Loucy (cell line): Measurements from ENCODE around the gene TTC13.

ENCODE experiments used
- H2AFZ ChIP-seq: fragments of 200-600 bp; sonication (generic); 2 replicates; pipeline ENCODE4 v1.6.0; 2016; ENCODE audit warnings: antibody characterized with exemption, mild to moderate bottlenecking, low read length, moderate library complexity
- H3F3A ChIP-seq: fragments of 200-600 bp; 2 replicates; pipeline ENCODE4 v1.6.0; 2016; ENCODE audit warnings: antibody characterized with exemption, low read depth, mild to moderate bottlenecking
- H3K27me3 ChIP-seq: fragments of 200-600 bp; sonication (generic); 2 replicates; pipeline ENCODE4 v1.6.1; 2014; ENCODE audit warnings: low read length, mild to moderate bottlenecking; ENCODE audit not compliant: insufficient read depth, poor library complexity, severe bottlenecking
- H3K36me3 ChIP-seq: fragments of 200-600 bp; sonication (generic); 2 replicates; pipeline ENCODE4 v1.6.1; 2016; ENCODE audit warnings: low read length; ENCODE audit not compliant: insufficient read depth
- H3K4me1 ChIP-seq: fragments of 200-600 bp; sonication (generic); 2 replicates; pipeline ENCODE4 v1.5.1; 2014; ENCODE audit warnings: low read length, mild to moderate bottlenecking; ENCODE audit not compliant: insufficient read depth, poor library complexity, severe bottlenecking
- H3K4me2 ChIP-seq: fragments of 200-600 bp; sonication (generic); 2 replicates; pipeline ENCODE4 v1.6.0; 2014; ENCODE audit warnings: antibody characterized with exemption, low read length, low read depth, mild to moderate bottlenecking; ENCODE audit not compliant: poor library complexity, severe bottlenecking
- H3K4me3 ChIP-seq: fragments of 200-600 bp; sonication (generic); 2 replicates; pipeline ENCODE4 v1.5.1; 2014; ENCODE audit warnings: low read length, mild to moderate bottlenecking, mixed read lengths; ENCODE audit not compliant: poor library complexity, severe bottlenecking
- H3K79me2 ChIP-seq: fragments of 200-600 bp; sonication (generic); 2 replicates; pipeline ENCODE4 v1.6.1; 2014; ENCODE audit warnings: low read length; ENCODE audit not compliant: insufficient read depth
- H3K9ac ChIP-seq: fragments of 200-600 bp; sonication (generic); 2 replicates; pipeline ENCODE4 v1.6.0; 2014; ENCODE audit warnings: mild to moderate bottlenecking, low read depth, low read length, moderate library complexity; ENCODE audit not compliant: poor library complexity, severe bottlenecking
- H3K9me2 ChIP-seq: fragments of 200-600 bp; sonication (generic); replicated peaks from 2 replicates; pipeline ENCODE4 v1.6.1; 2016; ENCODE audit warnings: low read depth, low read length, mixed read lengths
- H3K9me3 ChIP-seq: fragments of 200-600 bp; sonication (generic); 2 replicates; pipeline ENCODE4 v1.6.1; 2014; ENCODE audit warnings: mild to moderate bottlenecking, antibody characterized with exemption, low read length, low read depth; ENCODE audit not compliant: insufficient read depth
- H4K20me1 ChIP-seq: fragments of 200-600 bp; sonication (generic); 2 replicates; pipeline ENCODE4 v1.6.0; 2014; ENCODE audit warnings: antibody characterized with exemption, low read length, mild to moderate bottlenecking; ENCODE audit not compliant: insufficient read depth, poor library complexity, severe bottlenecking
- EZH2phosphoT487 ChIP-seq: fragments of 200-600 bp; IDR thresholded peaks from 2 replicates; pipeline ENCODE4 v1.6.1; 2018; ENCODE audit warnings: antibody characterized with exemption, mild to moderate bottlenecking, moderate library complexity, borderline replicate concordance
- TF ChIP-seq, protein P1 (sequence below): fragments of 200-600 bp; sonication (generic); conservative IDR thresholded peaks from 2 replicates; pipeline ENCODE4 v1.5.1; 2014; ENCODE audit warnings: mild to moderate bottlenecking, antibody characterized with exemption, low read length

The TTC13 gene

DNA sequence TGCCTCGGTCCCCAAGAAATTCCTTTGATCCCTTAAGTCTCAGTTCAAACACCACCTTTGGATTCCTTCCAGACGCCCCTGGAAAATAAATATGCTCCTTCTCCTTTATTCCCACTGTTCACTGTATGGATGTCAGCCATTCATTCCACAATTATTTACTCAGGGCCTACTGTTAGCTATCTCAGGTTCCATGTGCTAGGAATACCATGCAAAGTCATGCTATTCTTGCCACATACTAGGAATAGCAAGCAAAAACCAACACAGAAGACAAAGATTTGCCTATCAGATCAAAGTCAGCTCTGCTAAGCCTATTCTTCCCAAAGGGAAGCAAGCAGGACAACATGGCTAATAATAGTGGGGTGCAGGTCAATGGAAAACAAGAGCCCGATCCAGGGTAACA, 29.8 kb downstream of the TTC13 start:
- Histone ChIP-seq H3K27me3 (no peaks in the 10 kb centered on the region), H3K9ac (no peak overlapping the region), H4K20me1 (no peaks in the 10 kb centered on the region), H3K9me2 (no peaks in the 10 kb centered on the region), H2AFZ (no peak overlapping the region), H3K4me3 (no peak overlapping the region), H3F3A (no peaks in the 10 kb centered on the region), H3K9me3 (no peaks in the 10 kb centered on the region), H3K79me2 (no peaks in the 10 kb centered on the region), H3K4me2 (no peak overlapping the region), H3K4me1 (no peaks in the 10 kb centered on the region), H3K36me3 (peaks cover 3% of the 10 kb centered on the region; the same call in 1 of the 2 replicates)
- TF ChIP-seq EZH2phosphoT487: no peak
- TF ChIP-seq, protein P1, sequence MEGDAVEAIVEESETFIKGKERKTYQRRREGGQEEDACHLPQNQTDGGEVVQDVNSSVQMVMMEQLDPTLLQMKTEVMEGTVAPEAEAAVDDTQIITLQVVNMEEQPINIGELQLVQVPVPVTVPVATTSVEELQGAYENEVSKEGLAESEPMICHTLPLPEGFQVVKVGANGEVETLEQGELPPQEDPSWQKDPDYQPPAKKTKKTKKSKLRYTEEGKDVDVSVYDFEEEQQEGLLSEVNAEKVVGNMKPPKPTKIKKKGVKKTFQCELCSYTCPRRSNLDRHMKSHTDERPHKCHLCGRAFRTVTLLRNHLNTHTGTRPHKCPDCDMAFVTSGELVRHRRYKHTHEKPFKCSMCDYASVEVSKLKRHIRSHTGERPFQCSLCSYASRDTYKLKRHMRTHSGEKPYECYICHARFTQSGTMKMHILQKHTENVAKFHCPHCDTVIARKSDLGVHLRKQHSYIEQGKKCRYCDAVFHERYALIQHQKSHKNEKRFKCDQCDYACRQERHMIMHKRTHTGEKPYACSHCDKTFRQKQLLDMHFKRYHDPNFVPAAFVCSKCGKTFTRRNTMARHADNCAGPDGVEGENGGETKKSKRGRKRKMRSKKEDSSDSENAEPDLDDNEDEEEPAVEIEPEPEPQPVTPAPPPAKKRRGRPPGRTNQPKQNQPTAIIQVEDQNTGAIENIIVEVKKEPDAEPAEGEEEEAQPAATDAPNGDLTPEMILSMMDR: no peak

DNA sequence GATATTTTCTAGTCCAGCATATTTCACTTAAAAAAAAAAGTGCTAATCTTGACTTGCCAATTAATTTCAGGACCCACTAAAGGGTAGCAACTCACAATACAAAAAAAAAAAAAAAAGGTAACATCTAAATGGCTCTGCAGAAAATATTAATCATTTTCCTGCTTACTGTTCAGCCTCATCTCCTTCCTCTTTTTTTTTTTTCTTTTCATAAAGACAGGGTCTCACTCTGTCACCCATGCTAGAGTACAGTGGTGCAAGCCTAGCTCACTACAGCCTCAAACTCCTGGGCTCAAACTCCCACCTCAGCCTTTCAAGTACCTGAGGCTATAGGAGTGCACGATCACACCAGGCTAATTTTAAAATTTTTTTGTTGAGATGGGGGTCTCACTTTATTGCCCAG, 30.4 kb downstream of the TTC13 start:
- Histone ChIP-seq H3K4me3 (no peak overlapping the region), H3K27me3 (no peaks in the 10 kb centered on the region), H2AFZ (no peak overlapping the region), H3K79me2 (no peaks in the 10 kb centered on the region), H3K9me2 (no peaks in the 10 kb centered on the region), H3K4me1 (no peaks in the 10 kb centered on the region), H3K9ac (no peak overlapping the region), H3K4me2 (no peak overlapping the region), H3F3A (no peaks in the 10 kb centered on the region), H3K36me3 (peaks cover 3% of the 10 kb centered on the region; the same call in 1 of the 2 replicates), H3K9me3 (no peaks in the 10 kb centered on the region), H4K20me1 (no peaks in the 10 kb centered on the region)
- TF ChIP-seq EZH2phosphoT487: no peak
- TF ChIP-seq, protein P1: no peak

DNA sequence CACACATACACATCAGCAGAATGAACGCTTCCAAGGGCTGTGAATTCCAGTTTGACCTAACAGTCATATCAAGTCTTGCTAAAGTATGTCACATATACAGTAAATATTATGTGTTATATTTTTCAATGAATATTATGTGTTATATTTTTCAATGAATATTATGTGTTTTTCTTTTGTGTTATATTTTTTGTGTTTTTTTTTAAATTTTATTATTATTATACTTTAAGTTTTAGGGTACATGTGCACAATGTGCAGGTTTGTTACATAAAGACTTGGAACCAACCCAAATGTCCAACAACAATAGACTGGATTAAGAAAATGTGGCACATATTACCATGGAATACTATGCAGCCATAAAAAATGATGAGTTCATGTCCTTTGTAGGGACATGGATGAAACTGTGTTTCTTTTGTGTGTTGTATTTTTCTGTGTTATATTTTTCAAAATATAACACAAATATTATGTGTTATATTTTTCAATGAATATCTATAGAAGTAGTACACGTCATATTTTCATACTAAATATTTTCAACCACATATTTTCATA, 35.5 kb downstream of the TTC13 start:
- Histone ChIP-seq H3K79me2 (no peaks in the 10 kb centered on the region), H3K27me3 (no peaks in the 10 kb centered on the region), H3K4me3 (no peak overlapping the region), H4K20me1 (no peaks in the 10 kb centered on the region), H3K9me3 (no peaks in the 10 kb centered on the region), H3K36me3 (no peaks in the 10 kb centered on the region), H3K4me2 (no peak overlapping the region), H2AFZ (no peak overlapping the region), H3K9me2 (no peaks in the 10 kb centered on the region), H3K9ac (no peak overlapping the region), H3F3A (no peaks in the 10 kb centered on the region), H3K4me1 (no peaks in the 10 kb centered on the region)
- TF ChIP-seq, protein P1: no peak
- no peak for TF ChIP-seq EZH2phosphoT487
